ENCODE measurements around the gene GABRP. TPM values are rescaled to one million over a fixed set of nuclear protein-coding genes. Genes with fewer than 3 reads are reported as not detected.
"Not testable (repeated sequence)": the region's sequence is repeated elsewhere in the genome, so short reads cannot be mapped to it uniquely, and the experiment has no call there.

GABRP gene
- total RNA-seq, 2 experiments from 2014 or later: not detected

- ChIA-PET CTCF (no interaction called here), POLR2A (no interaction called here)
Measured at GRCh38 chr5:170788626-170789304, 5.2 kb downstream of the GABRP start.

GRCh38 chr5:170791325-170791954, 7.9 kb downstream of the GABRP start:
- ChIA-PET CTCF (no interaction called here), POLR2A (no interaction called here)

- ChIA-PET CTCF (no interaction called here), POLR2A (no interaction called here)
Measured at GRCh38 chr5:170792878-170793277, 9.4 kb downstream of the GABRP start.

- CTCF ChIA-PET: no interaction called here
- POLR2A ChIA-PET: no interaction called here
Measured at GRCh38 chr5:170795154-170795553, 11.6 kb downstream of the GABRP start.

GRCh38 chr5:170805666-170806065, 22.1 kb downstream of the GABRP start:
- ChIA-PET POLR2A (no interaction called here), CTCF (no interaction called here)

GRCh38 chr5:170809551-170809950, 26.0 kb downstream of the GABRP start:
- ChIA-PET CTCF (no interaction called here), POLR2A (no interaction called here)

GRCh38 chr5:170811719-170812118, 28.2 kb downstream of the GABRP start:
- CTCF ChIA-PET: no interaction called here
- POLR2A ChIA-PET: no interaction called here

- POLR2A ChIA-PET: no interaction called here
- CTCF ChIA-PET: no interaction called here
Measured at GRCh38 chr5:170813231-170813630, 29.7 kb downstream of the GABRP start.

- CTCF ChIA-PET: no interaction called here
- POLR2A ChIA-PET: no interaction called here
Measured at GRCh38 chr5:170817195-170817594, 33.7 kb downstream of the GABRP start.

GRCh38 chr5:170818232-170818631, 34.7 kb downstream of the GABRP start:
- ChIA-PET POLR2A (no interaction called here), CTCF (no interaction called here)

- POLR2A ChIA-PET: no interaction called here
- CTCF ChIA-PET: no interaction called here
Measured at GRCh38 chr5:170819824-170820223, 36.3 kb downstream of the GABRP start.

GRCh38 chr5:170821257-170821800, 37.8 kb downstream of the GABRP start:
- CTCF ChIA-PET: no interaction called here
- POLR2A ChIA-PET: no interaction called here

GRCh38 chr5:170826117-170826516, 42.6 kb downstream of the GABRP start:
- CTCF ChIA-PET: no interaction called here
- POLR2A ChIA-PET: no interaction called here

- POLR2A ChIA-PET: no interaction called here
- CTCF ChIA-PET: no interaction called here
Measured at GRCh38 chr5:170832241-170832640, 48.7 kb downstream of the GABRP start.

GRCh38 chr5:170833981-170834380, 50.5 kb downstream of the GABRP start:
- POLR2A ChIA-PET, CTCF ChIA-PET: not testable (repeated sequence)

- ChIA-PET CTCF (no interaction called here), POLR2A (no interaction called here)
Measured at GRCh38 chr5:170836226-170836625, 52.7 kb downstream of the GABRP start.

GRCh38 chr5:170843870-170844269, 60.3 kb downstream of the GABRP start:
- POLR2A ChIA-PET: no interaction called here

GRCh38 chr5:170844651-170845050, 61.1 kb downstream of the GABRP start:
- ChIA-PET CTCF (no interaction called here), POLR2A (no interaction called here)

More at GRCh38 chr5:170843870-170844269, 60.3 kb downstream of the GABRP start:
- CTCF ChIA-PET: interaction anchor here (0.6 kb wide), 1 partner anchor 404 kb away, joined by 3 read pairs; no protein-coding TSS in a partner anchor

- CTCF ChIA-PET: no interaction called here
- POLR2A ChIA-PET: no interaction called here
Measured at GRCh38 chr5:170846416-170846815, 62.9 kb downstream of the GABRP start.

GRCh38 chr5:170846846-170847245, 63.3 kb downstream of the GABRP start:
- CTCF ChIA-PET: no interaction called here
- POLR2A ChIA-PET: no interaction called here

GRCh38 chr5:170848033-170848432, 64.5 kb downstream of the GABRP start:
- ChIA-PET CTCF (no interaction called here), POLR2A (no interaction called here)

- CTCF ChIA-PET: no interaction called here
- POLR2A ChIA-PET: no interaction called here
Measured at GRCh38 chr5:170849374-170849773, 65.8 kb downstream of the GABRP start.

Data from activated CD8-positive, alpha-beta memory T cell treated with anti-CD3 and anti-CD28 coated beads for 36 hours (primary cell).